Measurements from ENCODE around the gene TSPAN9. TPM values are rescaled to one million over a fixed set of nuclear protein-coding genes. Genes with fewer than 3 reads are reported as not detected.

The TSPAN9 gene
- total and polyA plus RNA-seq, 10 of the 15 experiments (the other 5 are each of a cell fraction or from before 2014, with no cell fraction given) = 0.03 to 1.0 (median 0.12) TPM; not detected in 5

DNA sequence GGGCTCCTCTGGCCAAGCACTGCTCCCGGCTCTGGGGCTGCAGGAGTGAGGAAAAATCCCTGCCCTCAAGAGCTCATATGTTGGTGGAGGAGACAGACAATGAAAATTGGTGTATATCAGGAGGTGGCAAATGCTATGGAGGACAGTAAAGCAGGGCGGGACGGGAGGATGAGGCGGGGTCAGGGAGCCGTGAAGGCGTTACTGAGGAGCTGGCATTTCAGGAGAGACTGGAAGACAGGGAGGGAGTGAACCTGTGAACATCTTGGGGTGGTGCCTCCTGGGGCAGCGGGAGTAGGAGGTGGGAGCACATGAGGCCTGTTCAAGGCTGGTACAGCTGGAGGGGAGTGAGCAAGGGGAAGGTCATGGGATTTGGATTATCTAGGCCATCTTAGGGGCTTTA lies 26.6 kb downstream of the TSPAN9 start (continued):
- TF ChIP-seq ZNF384 (IDR thresholded peaks at IDR 0.05; ENCODE audit: borderline replicate concordance, low read depth, low read length) = no peak
- TF ChIP-seq BACH1 (IDR thresholded peaks at IDR 0.05; ENCODE audit: borderline replicate concordance) = no peak
- TF ChIP-seq, protein P1, sequence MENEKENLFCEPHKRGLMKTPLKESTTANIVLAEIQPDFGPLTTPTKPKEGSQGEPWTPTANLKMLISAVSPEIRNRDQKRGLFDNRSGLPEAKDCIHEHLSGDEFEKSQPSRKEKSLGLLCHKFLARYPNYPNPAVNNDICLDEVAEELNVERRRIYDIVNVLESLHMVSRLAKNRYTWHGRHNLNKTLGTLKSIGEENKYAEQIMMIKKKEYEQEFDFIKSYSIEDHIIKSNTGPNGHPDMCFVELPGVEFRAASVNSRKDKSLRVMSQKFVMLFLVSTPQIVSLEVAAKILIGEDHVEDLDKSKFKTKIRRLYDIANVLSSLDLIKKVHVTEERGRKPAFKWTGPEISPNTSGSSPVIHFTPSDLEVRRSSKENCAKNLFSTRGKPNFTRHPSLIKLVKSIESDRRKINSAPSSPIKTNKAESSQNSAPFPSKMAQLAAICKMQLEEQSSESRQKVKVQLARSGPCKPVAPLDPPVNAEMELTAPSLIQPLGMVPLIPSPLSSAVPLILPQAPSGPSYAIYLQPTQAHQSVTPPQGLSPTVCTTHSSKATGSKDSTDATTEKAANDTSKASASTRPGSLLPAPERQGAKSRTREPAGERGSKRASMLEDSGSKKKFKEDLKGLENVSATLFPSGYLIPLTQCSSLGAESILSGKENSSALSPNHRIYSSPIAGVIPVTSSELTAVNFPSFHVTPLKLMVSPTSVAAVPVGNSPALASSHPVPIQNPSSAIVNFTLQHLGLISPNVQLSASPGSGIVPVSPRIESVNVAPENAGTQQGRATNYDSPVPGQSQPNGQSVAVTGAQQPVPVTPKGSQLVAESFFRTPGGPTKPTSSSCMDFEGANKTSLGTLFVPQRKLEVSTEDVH (IDR thresholded peaks at IDR 0.05; ENCODE audit: low read depth, partially characterized antibody) = no peak
- no peak for TF ChIP-seq RAD51 (IDR thresholded peaks at IDR 0.05)

DNA sequence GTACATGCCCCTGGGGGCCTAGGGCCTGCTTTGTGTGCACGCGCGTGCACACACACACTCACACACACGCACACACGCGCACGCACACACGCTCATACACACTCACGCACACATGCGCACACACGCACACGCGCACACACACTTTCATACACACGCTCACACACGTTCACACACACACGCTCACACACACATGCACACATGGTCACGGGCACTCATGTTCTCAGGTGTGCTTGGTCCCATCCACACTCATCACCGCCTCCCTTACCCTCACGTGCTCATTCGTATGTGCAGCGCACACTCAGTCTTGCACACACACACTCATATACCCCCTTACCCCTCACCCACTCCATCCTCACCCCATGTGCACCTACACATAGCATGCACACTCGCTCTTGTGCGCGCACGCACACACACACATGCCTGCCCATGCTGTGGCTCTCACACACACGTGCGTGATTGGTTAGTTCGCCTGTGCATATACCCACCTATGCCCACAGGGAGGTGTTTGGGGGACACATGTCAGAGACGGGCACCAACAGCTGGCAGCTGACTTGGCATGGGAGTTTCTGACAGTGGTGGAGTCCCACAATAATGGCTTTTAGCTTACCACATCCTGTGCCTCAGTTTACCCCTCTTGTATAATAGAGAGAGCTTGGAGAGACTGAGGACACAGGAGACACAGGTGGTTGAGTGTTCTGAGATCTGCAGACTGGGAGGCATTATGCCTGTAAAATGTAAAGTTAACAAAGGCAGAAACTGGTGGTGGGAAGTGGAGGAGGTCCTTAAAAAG lies 28.7 kb downstream of the TSPAN9 start:
- Histone ChIP-seq H4K20me1 (ENCODE audit: control insufficient read depth, insufficient read depth) (no peaks in the 10 kb centered on the region), H3K4me3 (no peak overlapping the region), H3K79me2 (ENCODE audit: control insufficient read depth, insufficient read depth, low read length) (no peaks in the 10 kb centered on the region), H3K36me3 (ENCODE audit: control insufficient read depth in 2 of 2, insufficient read depth in 2 of 2, low read length in 1 of 2) (no peaks in the 10 kb centered on the region), H3K9ac (ENCODE audit: control insufficient read depth, insufficient read depth, low read length) (no peak overlapping the region), H2AFZ (ENCODE audit: control insufficient read depth, low read depth, low read length) (no peak overlapping the region), H3K27ac (ENCODE audit: control insufficient read depth, insufficient read depth) (no peak overlapping the region), H3K27me3 (replicated peaks in 1 of 2; ENCODE audit: control insufficient read depth in 2 of 2, insufficient read depth in 2 of 2, low read length in 1 of 2) (peaks cover 0 to 8% of the 10 kb centered on the region in 2 experiments; a peak in 2 of 4 replicates), H3K9me3 (replicated peaks; ENCODE audit: control insufficient read depth, insufficient read depth, low read length) (no peaks in the 10 kb centered on the region), H3K4me1 (ENCODE audit: control insufficient read depth, insufficient read depth, low read length) (no peaks in the 10 kb centered on the region), H3K4me2 (ENCODE audit: control insufficient read depth, insufficient read depth) (no peak overlapping the region)
- WGBS (ENCODE audit: insufficient coverage, insufficient replicate concordance, low lambda C conversion rate, missing lambda C conversion rate) = 68% methylated on average over 21 of the region's 29 CpGs
- no peak for ATAC-seq
- SMC1A ChIA-PET (ENCODE audit: uncharacterized antibody, unreplicated experiment) = no interaction called here
- RAD21 ChIA-PET (ENCODE audit: unreplicated experiment) = no interaction called here
- intact Hi-C loops (cut with micrococcal nuclease; ENCODE audit: unreplicated experiment) = no loop called here
- FAIRE-seq = no peak
- no TSS peak for BruUV-seq (replicated peaks)
- POLR2A ChIA-PET = no interaction called here
- in situ Hi-C loops (cut with MboI) = no loop called here
- no peak for DNase-seq (ENCODE audit: low read depth, low spot score)
- CTCF ChIA-PET = no interaction called here
- TF ChIP-seq FOXK2 (IDR thresholded peaks at IDR 0.05) (no peak), TCF3 (IDR thresholded peaks at IDR 0.05; ENCODE audit: borderline replicate concordance, insufficient read depth, low read depth, low read length) (peak; percentile 84), JUNB (IDR thresholded peaks at IDR 0.05) (no peak)
- TF ChIP-seq, protein P2, sequence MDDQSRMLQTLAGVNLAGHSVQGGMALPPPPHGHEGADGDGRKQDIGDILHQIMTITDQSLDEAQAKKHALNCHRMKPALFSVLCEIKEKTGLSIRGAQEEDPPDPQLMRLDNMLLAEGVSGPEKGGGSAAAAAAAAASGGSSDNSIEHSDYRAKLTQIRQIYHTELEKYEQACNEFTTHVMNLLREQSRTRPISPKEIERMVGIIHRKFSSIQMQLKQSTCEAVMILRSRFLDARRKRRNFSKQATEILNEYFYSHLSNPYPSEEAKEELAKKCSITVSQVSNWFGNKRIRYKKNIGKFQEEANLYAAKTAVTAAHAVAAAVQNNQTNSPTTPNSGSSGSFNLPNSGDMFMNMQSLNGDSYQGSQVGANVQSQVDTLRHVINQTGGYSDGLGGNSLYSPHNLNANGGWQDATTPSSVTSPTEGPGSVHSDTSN (IDR thresholded peaks at IDR 0.05; ENCODE audit: insufficient replicate concordance, low read depth, low read length) = peak; percentile 49
- TF ChIP-seq, protein P3, sequence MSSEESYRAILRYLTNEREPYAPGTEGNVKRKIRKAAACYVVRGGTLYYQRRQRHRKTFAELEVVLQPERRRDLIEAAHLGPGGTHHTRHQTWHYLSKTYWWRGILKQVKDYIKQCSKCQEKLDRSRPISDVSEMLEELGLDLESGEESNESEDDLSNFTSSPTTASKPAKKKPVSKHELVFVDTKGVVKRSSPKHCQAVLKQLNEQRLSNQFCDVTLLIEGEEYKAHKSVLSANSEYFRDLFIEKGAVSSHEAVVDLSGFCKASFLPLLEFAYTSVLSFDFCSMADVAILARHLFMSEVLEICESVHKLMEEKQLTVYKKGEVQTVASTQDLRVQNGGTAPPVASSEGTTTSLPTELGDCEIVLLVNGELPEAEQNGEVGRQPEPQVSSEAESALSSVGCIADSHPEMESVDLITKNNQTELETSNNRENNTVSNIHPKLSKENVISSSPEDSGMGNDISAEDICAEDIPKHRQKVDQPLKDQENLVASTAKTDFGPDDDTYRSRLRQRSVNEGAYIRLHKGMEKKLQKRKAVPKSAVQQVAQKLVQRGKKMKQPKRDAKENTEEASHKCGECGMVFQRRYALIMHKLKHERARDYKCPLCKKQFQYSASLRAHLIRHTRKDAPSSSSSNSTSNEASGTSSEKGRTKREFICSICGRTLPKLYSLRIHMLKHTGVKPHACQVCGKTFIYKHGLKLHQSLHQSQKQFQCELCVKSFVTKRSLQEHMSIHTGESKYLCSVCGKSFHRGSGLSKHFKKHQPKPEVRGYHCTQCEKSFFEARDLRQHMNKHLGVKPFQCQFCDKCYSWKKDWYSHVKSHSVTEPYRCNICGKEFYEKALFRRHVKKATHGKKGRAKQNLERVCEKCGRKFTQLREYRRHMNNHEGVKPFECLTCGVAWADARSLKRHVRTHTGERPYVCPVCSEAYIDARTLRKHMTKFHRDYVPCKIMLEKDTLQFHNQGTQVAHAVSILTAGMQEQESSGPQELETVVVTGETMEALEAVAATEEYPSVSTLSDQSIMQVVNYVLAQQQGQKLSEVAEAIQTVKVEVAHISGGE (CRISPR knock-in tag; IDR thresholded peaks at IDR 0.05) = no peak
- TF ChIP-seq, protein P4, sequence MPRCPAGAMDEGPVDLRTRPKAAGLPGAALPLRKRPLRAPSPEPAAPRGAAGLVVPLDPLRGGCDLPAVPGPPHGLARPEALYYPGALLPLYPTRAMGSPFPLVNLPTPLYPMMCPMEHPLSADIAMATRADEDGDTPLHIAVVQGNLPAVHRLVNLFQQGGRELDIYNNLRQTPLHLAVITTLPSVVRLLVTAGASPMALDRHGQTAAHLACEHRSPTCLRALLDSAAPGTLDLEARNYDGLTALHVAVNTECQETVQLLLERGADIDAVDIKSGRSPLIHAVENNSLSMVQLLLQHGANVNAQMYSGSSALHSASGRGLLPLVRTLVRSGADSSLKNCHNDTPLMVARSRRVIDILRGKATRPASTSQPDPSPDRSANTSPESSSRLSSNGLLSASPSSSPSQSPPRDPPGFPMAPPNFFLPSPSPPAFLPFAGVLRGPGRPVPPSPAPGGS (IDR thresholded peaks at IDR 0.05; ENCODE audit: borderline replicate concordance, insufficient read depth, low read depth, low read length, poor library complexity, severe bottlenecking) = peak; percentile 95
